ENCODE measurements around the gene SLC24A3. TPM values are rescaled to one million over a fixed set of nuclear protein-coding genes. Genes with fewer than 3 reads are reported as not detected.

The SLC24A3 gene
- total RNA-seq, 8 experiments from 2014 or later = 0.13 to 13.3 (median 7.0) TPM

- ATAC-seq (replicated peaks in 6 of 8) = peak in 3 of 8 experiments; percentile 24 to 49 (median 25)
- Histone ChIP-seq H3K27ac (no peak overlapping the region), H3K4me3 (no peak overlapping the region), H3K4me1 (replicated peaks in 1 of 2) (peaks cover 0 to 4% of the 10 kb centered on the region in 2 donors)
- in situ Hi-C loops (cut with MboI; ENCODE audit: low pct_unique_long_range_greater_than_20kb in 2 of 9, low sequenced_read_pairs in 9 of 9, unreplicated experiment in 9 of 9) = no loop called here
Observed at GRCh38 chr20:19250346-19250745, 37.9 kb downstream of the SLC24A3 start.

GRCh38 chr20:19251506-19251905, 39.1 kb downstream of the SLC24A3 start:
- ATAC-seq (replicated peaks in 6 of 8) = no peak
- Histone ChIP-seq H3K4me3 (no peak overlapping the region), H3K27ac (no peak overlapping the region), H3K4me1 (replicated peaks in 1 of 2) (peaks cover 0 to 5% of the 10 kb centered on the region in 2 donors)
- in situ Hi-C loops (cut with MboI; ENCODE audit: low pct_unique_long_range_greater_than_20kb in 2 of 9, low sequenced_read_pairs in 9 of 9, unreplicated experiment in 9 of 9) = no loop called here
- whole genome bisulfite sequencing, 10 experiments = 60 to 100% (median 72%) methylated on average over 1 to 3 of the region's 4 CpGs; no CpG with 5 or more reads in 3 of the 10 experiments

DNA sequence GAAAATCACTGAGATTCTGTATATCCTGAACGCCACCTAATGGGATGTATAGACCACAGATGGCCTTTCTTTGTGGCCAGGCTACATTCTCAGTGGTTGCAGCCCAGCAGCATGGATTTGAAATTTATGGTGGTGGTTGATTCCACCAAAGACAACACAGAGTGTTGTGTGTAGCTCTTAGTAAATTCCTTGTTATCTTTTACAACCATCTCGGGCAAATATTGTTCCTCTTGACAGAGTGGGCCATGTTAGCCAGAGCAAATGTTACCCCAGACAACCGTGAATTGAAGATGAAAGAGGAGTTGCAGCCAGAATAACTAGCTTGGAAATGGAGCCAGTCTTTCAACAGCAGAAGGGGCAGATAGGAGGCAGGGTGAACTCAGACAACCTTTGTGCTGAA, 39.5 kb downstream of the SLC24A3 start:
- in situ Hi-C loops (cut with MboI; ENCODE audit: low pct_unique_long_range_greater_than_20kb in 2 of 9, low sequenced_read_pairs in 9 of 9, unreplicated experiment in 9 of 9) = no loop called here
- 0 to 100% (median 72%) methylated on average over 1 to 3 of the region's 3 CpGs; no CpG with 5 or more reads in 4 of the 10 experiments for WGBS, 10 experiments
- ATAC-seq (replicated peaks in 6 of 8) = peak in 1 of 8 experiments; percentile 72

DNA sequence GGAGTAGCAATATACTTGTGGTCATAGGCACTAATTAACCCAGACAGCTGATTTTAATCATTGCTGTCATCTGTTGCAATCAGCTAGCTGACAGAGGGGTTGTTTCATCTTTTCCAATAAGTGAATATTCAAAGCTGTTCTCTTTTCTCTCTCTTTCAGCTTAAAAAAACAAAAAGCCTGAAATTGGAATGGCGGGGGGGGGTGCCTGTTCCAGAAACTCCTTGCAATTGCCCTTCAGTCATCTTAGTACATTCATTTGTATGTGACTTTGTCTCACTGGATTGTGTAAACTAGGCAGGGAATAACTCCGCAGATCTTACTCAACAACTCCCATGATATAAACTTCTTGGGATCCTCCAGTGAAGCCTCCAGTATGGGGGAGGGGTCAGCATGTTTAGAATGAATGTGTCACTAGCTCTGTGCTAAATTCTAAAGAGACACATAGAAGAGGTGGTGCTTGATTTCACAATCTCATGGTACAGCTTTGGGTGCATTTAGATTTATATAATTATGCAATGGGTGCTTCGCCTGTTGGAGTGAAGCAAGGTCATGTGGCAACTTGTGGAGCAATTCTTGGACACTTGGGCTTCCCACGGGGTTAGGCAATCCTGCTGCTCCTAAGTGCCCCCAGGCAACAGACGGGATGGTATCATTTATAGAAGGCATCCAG, 40.1 kb downstream of the SLC24A3 start:
- 7 to 93% (median 52%) methylated on average over 1 to 3 of the region's 5 CpGs; no CpG with 5 or more reads in 2 of the 10 experiments for WGBS, 10 experiments
- ATAC-seq (replicated peaks in 6 of 8) = peak in 3 of 8 experiments; percentile 10 to 14 (median 13)
- H3K4me1 ChIP-seq (replicated peaks in 1 of 2) = peaks cover 0 to 5% of the 10 kb centered on the region in 2 donors
- no peak overlapping the region for H3K27ac ChIP-seq
- no peak overlapping the region for H3K4me3 ChIP-seq
- in situ Hi-C loops (cut with MboI; ENCODE audit: low pct_unique_long_range_greater_than_20kb in 2 of 9, low sequenced_read_pairs in 9 of 9, unreplicated experiment in 9 of 9) = no loop called here

More for the DNA sequence above, 39.5 kb downstream of the SLC24A3 start:
- Histone ChIP-seq H3K27ac (no peak overlapping the region), H3K4me1 (replicated peaks in 1 of 2) (peaks cover 0 to 5% of the 10 kb centered on the region in 2 donors), H3K4me3 (no peak overlapping the region)

DNA sequence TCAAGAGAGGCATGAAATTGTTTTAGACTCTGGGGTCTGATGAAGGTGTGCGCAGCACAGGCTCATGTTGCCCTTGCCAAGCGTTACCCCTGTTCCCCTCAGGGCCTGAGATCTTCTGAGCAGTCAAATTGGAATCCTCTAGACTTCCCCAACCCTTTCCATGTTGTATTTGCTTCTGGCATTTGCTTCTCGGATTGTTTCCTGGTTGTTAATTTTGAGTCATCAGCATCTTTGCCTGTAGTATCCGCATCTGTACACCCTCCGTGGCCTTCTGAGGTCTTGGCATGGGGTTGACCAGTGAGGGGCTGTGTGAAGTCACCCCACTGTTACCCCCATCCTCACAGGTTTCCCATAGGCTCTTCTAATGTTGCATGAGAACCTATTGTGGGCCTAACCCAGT, 40.9 kb downstream of the SLC24A3 start:
- Histone ChIP-seq H3K4me1 (replicated peaks in 1 of 2) (peaks cover 0 to 5% of the 10 kb centered on the region in 2 donors), H3K4me3 (no peak overlapping the region), H3K27ac (no peak overlapping the region)
- in situ Hi-C loops (cut with MboI; ENCODE audit: low pct_unique_long_range_greater_than_20kb in 2 of 9, low sequenced_read_pairs in 9 of 9, unreplicated experiment in 9 of 9) = no loop called here
- no peak for ATAC-seq (replicated peaks in 6 of 8)
- 33 to 100% (median 90%) methylated on average over 1 to 3 of the region's 5 CpGs; no CpG with 5 or more reads in 2 of the 10 experiments for WGBS, 10 experiments

DNA sequence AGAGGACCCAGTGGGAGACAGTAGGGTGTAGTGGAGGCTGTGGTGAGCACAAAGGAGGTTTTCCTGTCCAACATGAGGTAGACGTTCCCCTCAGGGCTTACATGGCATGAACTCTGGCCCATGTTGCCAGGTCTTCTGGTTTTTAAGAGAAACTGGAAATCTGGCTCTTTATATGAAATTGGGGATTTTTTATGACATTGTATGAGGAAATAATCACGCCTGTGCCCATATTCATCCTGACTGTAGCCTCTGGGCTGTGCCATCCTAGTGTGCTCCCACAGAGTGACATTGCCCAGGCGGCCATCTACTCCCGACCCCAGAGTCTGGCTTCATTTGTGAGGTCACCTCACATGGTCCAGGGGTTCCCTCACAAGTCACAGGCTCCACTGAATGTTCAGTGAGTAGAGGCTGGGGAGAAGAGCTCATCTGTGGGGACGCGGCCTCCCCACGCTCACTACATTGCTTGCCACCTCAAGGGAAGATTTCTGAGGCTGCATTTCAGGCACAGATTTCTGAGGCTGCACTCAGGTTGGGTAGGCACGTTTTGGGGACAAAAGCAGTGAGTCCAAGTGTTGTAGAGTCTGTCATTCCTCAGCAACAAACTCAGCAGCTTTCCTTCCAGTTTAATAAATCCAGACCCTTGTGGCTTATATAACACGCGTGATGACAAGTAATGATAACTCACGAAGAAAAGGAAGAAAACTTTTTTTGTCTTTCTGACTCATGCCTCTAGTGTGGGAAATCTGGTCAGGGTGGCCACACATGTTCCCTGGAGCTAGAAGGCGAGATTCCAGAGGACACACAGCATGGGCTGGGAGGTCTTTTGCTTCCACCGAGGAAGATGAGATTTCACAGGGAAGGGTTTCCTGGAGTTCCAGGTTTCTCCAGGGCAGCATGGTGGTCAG, 41.7 kb downstream of the SLC24A3 start:
- peak in 3 of 8 experiments; percentile 13 to 38 (median 22) for ATAC-seq (replicated peaks in 6 of 8)
- 0 to 86% (median 60%) methylated on average over 1 to 8 of the region's 13 CpGs; no CpG with 5 or more reads in 1 of the 10 experiments for WGBS, 10 experiments
- in situ Hi-C loops (cut with MboI; ENCODE audit: low pct_unique_long_range_greater_than_20kb in 2 of 9, low sequenced_read_pairs in 9 of 9, unreplicated experiment in 9 of 9) = no loop called here
- Histone ChIP-seq H3K4me1 (replicated peaks in 1 of 2) (peaks cover 0 to 5% of the 10 kb centered on the region in 2 donors), H3K27ac (no peak overlapping the region), H3K4me3 (no peak overlapping the region)

- no peak overlapping the region for H3K27ac ChIP-seq
- peak in 6 of 8 experiments; percentile 42 to 78 (median 63) for ATAC-seq (replicated peaks in 6 of 8)
- 17 to 67% (median 30%) methylated on average over 1 to 2 of the region's 4 CpGs; no CpG with 5 or more reads in 6 of the 10 experiments for WGBS, 10 experiments
- in situ Hi-C loops (cut with MboI; ENCODE audit: low pct_unique_long_range_greater_than_20kb in 2 of 9, low sequenced_read_pairs in 9 of 9, unreplicated experiment in 9 of 9) = no loop called here
- no peak overlapping the region for H3K4me3 ChIP-seq
- peaks cover 0 to 5% of the 10 kb centered on the region in 2 donors for H3K4me1 ChIP-seq (replicated peaks in 1 of 2)
Observed at GRCh38 chr20:19254956-19255355, 42.5 kb downstream of the SLC24A3 start.

GRCh38 chr20:19256085-19256484, 43.6 kb downstream of the SLC24A3 start:
- Histone ChIP-seq H3K4me1 (replicated peaks in 1 of 2) (peaks cover 0 to 5% of the 10 kb centered on the region in 2 donors), H3K4me3 (no peak overlapping the region), H3K27ac (no peak overlapping the region)
- ATAC-seq (replicated peaks in 6 of 8) = peak in 3 of 8 experiments; percentile 48 to 84 (median 52)
- 37 to 100% (median 72%) methylated on average over 1 to 2 of the region's 2 CpGs; no CpG with 5 or more reads in 4 of the 10 experiments for WGBS, 10 experiments
- in situ Hi-C loops (cut with MboI; ENCODE audit: low pct_unique_long_range_greater_than_20kb in 2 of 9, low sequenced_read_pairs in 9 of 9, unreplicated experiment in 9 of 9) = no loop called here

- Histone ChIP-seq H3K27ac (no peak overlapping the region), H3K4me1 (replicated peaks in 1 of 2) (peaks cover 0 to 5% of the 10 kb centered on the region in 2 donors), H3K4me3 (no peak overlapping the region)
- no peak for ATAC-seq (replicated peaks in 6 of 8)
- in situ Hi-C loops (cut with MboI; ENCODE audit: low pct_unique_long_range_greater_than_20kb in 2 of 9, low sequenced_read_pairs in 9 of 9, unreplicated experiment in 9 of 9) = no loop called here
- WGBS, 10 experiments = 57 to 100% (median 77%) methylated on average over 2 to 9 of the region's 11 CpGs
Observed at GRCh38 chr20:19256906-19257595, 44.6 kb downstream of the SLC24A3 start.

DNA sequence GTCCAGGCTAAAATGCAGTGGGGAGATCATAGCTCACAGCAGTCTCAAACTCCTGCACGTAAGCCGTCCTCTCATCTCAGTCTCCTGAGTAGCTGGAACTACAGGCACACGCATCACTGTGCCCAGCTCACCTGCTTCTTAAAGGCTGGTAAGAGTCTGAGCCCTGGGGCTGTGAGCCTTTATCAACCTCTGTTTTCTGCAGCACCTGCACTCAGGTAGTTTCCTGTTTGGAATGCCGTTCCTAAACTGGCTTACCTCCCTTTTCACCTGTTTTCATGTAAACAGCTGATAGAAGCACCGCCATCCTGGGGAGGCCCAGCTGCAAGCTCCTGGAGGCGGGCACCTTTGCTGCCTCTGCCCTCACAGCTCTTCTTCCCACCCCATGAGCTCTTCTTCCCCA, 45.4 kb downstream of the SLC24A3 start:
- WGBS, 10 experiments = 39 to 92% (median 56%) methylated on average over 2 to 5 of the region's 6 CpGs; no CpG with 5 or more reads in 4 of the 10 experiments
- no peak overlapping the region for H3K27ac ChIP-seq
- in situ Hi-C loops (cut with MboI; ENCODE audit: low pct_unique_long_range_greater_than_20kb in 2 of 9, low sequenced_read_pairs in 9 of 9, unreplicated experiment in 9 of 9) = no loop called here
- no peak for ATAC-seq (replicated peaks in 6 of 8)
- no peak overlapping the region for H3K4me3 ChIP-seq
- H3K4me1 ChIP-seq (replicated peaks in 1 of 2) = peaks cover 0 to 5% of the 10 kb centered on the region in 2 donors

DNA sequence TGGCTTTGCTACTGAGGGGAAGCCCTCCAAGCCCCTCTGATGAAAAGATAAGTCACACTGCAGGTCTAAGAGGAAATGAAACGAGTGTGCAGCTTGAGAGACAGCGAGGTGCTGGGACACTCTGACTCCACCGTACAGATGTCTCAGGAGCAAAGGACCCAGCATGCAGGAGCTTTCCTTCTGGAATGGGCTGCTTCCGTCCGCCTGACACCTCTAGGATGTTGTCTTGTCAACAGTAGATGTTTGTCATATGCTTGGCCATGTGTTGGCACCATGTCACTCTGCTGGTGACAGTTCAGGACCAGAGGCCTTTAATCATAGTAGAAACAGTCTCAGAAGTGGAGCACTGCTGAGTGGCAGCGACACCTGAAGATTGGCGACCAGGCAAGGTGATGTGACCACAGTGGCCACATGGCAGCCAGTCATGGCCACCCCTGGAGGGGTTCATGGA, 46.7 kb downstream of the SLC24A3 start:
- no peak overlapping the region for H3K27ac ChIP-seq
- WGBS, 10 experiments = 35 to 94% (median 73%) methylated on average over 2 to 5 of the region's 7 CpGs; no CpG with 5 or more reads in 4 of the 10 experiments
- no peak for ATAC-seq (replicated peaks in 6 of 8)
- in situ Hi-C loops (cut with MboI; ENCODE audit: low pct_unique_long_range_greater_than_20kb in 2 of 9, low sequenced_read_pairs in 9 of 9, unreplicated experiment in 9 of 9) = no loop called here
- no peak overlapping the region for H3K4me3 ChIP-seq
- H3K4me1 ChIP-seq (replicated peaks in 1 of 2) = peaks cover 0 to 5% of the 10 kb centered on the region in 2 donors

DNA sequence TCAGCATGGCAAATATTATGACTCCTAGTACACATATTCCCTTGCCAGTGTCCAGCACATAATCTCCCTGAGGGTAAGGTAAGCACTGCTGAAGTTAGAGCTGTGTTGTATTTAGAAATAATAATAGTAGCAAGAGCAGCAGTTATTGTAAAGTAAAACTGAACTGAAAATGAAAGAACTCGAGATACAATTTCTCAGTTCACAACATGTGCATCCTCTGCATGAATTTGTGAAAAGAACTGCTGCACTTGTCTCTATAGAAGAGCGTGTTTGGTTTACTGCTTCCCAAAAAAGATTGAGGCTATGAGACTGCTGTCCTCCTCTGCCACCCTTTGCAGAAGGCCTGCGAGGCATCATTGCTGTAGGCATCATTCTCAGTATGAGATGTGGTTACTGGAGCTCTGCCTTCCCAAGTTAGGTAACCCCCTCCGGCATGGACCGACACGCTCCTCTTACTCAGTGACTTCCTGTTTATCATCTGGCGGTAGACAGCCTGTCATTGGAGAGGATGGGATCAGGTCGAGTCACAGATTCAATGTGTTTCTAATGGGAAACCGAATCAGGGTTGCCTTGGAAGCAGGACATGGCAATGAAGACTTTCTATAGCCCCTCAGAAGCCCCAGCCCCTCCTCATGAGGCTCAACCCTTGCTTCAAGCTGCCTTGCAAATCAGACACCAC, 48.1 kb downstream of the SLC24A3 start:
- in situ Hi-C loops (cut with MboI; ENCODE audit: low pct_unique_long_range_greater_than_20kb in 2 of 9, low sequenced_read_pairs in 9 of 9, unreplicated experiment in 9 of 9) = no loop called here
- ATAC-seq (replicated peaks in 6 of 8) = peak in 1 of 8 experiments; percentile 17
- H3K4me1 ChIP-seq (replicated peaks in 1 of 2) = no peaks in the 10 kb centered on the region
- no peak overlapping the region for H3K4me3 ChIP-seq
- 10 to 86% (median 51%) methylated on average over 1 to 8 of the region's 9 CpGs for WGBS, 10 experiments
- H3K27ac ChIP-seq = no peak overlapping the region

Data from motor neuron (in vitro differentiated cells).